ENCODE data around the gene ZNF768. TPM values are rescaled to one million over a fixed set of nuclear protein-coding genes. Genes with fewer than 3 reads are reported as not detected.

ZNF768 gene
- total RNA-seq, 1 experiment from 2014 or later = 68.3 TPM

GRCh38 chr16:30503403-30504296, 22.7 kb downstream of the ZNF768 start:
- H3K4me3 ChIP-seq (ENCODE audit: low read depth in 2 of 2, low read length in 2 of 2) = no peak overlapping the region
- ATAC-seq (no peak), DNase-seq (ENCODE audit: low read depth, low spot score) (no peak)
- TF ChIP-seq CTCF (IDR thresholded peaks at IDR 0.05) (no peak), TCF7L2 (IDR thresholded peaks at IDR 0.05; ENCODE audit: low read depth, low read length) (no peak), SIN3A (IDR thresholded peaks at IDR 0.05; ENCODE audit: borderline replicate concordance, insufficient read depth, low read depth, low read length) (no peak), REST (IDR thresholded peaks at IDR 0.05; ENCODE audit: insufficient read depth in 1 of 2, low read depth in 2 of 2, low read length in 1 of 2) (no peak), POLR2AphosphoS5 (IDR thresholded peaks at IDR 0.05; ENCODE audit: low read depth, low read length) (no peak)
- in situ Hi-C loops (cut with HindIII; ENCODE audit: low pct_unique_long_range_greater_than_20kb, low sequenced_read_pairs) (no loop called here), intact Hi-C loops (cut with micrococcal nuclease; ENCODE audit: unreplicated experiment) (no loop called here)
- H3K9me3 ChIP-seq (ENCODE audit: control insufficient read depth, insufficient read depth, low read depth, low read length) = no peaks in the 10 kb centered on the region
- H3K4me1 ChIP-seq (ENCODE audit: control insufficient read depth, insufficient read depth, low read length) = no peaks in the 10 kb centered on the region
- POLR2A ChIA-PET = no interaction called here
- H3K36me3 ChIP-seq (ENCODE audit: control insufficient read depth, insufficient read depth, low read length) = no peaks in the 10 kb centered on the region
- H3K27ac ChIP-seq (ENCODE audit: low read length) = no peak overlapping the region
- CTCF ChIA-PET = no interaction called here
- BruUV-seq (replicated peaks) = no TSS peak
- no peaks in the 10 kb centered on the region for H3K27me3 ChIP-seq (ENCODE audit: control insufficient read depth, insufficient read depth, low read length)

- BruUV-seq (replicated peaks) = no TSS peak
- ATAC-seq (peak; percentile 35; the same call in 1 of the 2 replicates), DNase-seq (ENCODE audit: low read depth, low spot score) (no peak)
- intact Hi-C loops (cut with micrococcal nuclease; ENCODE audit: unreplicated experiment) (no loop called here), in situ Hi-C loops (cut with HindIII; ENCODE audit: low pct_unique_long_range_greater_than_20kb, low sequenced_read_pairs) (no loop called here)
- H3K9me3 ChIP-seq (ENCODE audit: control insufficient read depth, insufficient read depth, low read depth, low read length) = no peaks in the 10 kb centered on the region
- TF ChIP-seq POLR2AphosphoS5 (IDR thresholded peaks at IDR 0.05; ENCODE audit: low read depth, low read length) = no peak
- TF ChIP-seq SIN3A (IDR thresholded peaks at IDR 0.05; ENCODE audit: borderline replicate concordance, insufficient read depth, low read depth, low read length) = no peak
- TF ChIP-seq CTCF (IDR thresholded peaks at IDR 0.05) = no peak
- no peak for TF ChIP-seq REST (IDR thresholded peaks at IDR 0.05; ENCODE audit: insufficient read depth in 1 of 2, low read depth in 2 of 2, low read length in 1 of 2)
- no peak for TF ChIP-seq TCF7L2 (IDR thresholded peaks at IDR 0.05; ENCODE audit: low read depth, low read length)
- ChIA-PET CTCF (no interaction called here), POLR2A (no interaction called here)
- no peak overlapping the region for H3K4me3 ChIP-seq (ENCODE audit: low read depth in 2 of 2, low read length in 2 of 2)
- no peaks in the 10 kb centered on the region for H3K27me3 ChIP-seq (ENCODE audit: control insufficient read depth, insufficient read depth, low read length)
- H3K27ac ChIP-seq (ENCODE audit: low read length) = no peak overlapping the region
- H3K4me1 ChIP-seq (ENCODE audit: control insufficient read depth, insufficient read depth, low read length) = no peaks in the 10 kb centered on the region
- H3K36me3 ChIP-seq (ENCODE audit: control insufficient read depth, insufficient read depth, low read length) = no peaks in the 10 kb centered on the region
Measured at GRCh38 chr16:30499284-30499683, 27.1 kb downstream of the ZNF768 start.
